CD4-positive, alpha-beta T cell treated with Interleukin-12 subunit alpha and Interleukin-12 subunit beta, for 1 hour (primary cell): ENCODE measurements around the gene USP37.
A peak's percentile ranks its signal among the peaks of the same experiment; 100 is the strongest.
"Not testable (repeated sequence)": the region's sequence is repeated elsewhere in the genome, so short reads cannot be mapped to it uniquely, and the experiment has no call there.

Source experiments
- DNase-seq: peaks from one replicate; pipeline ENCODE4 v3.0.0-alpha.2; 2020

Gene USP37

DNA sequence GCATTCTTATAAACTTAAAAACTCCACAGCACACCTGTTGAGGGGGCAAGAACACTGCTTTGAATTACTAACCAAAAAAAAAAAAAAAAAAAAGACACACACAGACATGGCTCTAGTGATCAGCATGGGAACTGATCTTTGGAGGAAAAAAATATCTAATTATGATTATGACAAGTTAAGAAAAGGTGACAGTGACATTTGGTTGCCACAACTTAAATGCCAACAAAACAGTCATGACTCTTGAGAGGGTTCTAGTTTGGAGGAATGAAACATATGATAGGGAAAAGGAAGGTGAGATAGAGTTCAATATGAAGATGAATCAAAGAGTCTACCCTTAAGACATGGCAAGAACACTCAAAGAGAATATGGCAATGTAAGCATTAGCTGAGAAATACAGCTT, 20.6 kb downstream of the USP37 start:
- DNase-seq: no peak

- no peak for DNase-seq
Observed at GRCh38 chr2:218546012-218546411, 22.1 kb downstream of the USP37 start.

DNA sequence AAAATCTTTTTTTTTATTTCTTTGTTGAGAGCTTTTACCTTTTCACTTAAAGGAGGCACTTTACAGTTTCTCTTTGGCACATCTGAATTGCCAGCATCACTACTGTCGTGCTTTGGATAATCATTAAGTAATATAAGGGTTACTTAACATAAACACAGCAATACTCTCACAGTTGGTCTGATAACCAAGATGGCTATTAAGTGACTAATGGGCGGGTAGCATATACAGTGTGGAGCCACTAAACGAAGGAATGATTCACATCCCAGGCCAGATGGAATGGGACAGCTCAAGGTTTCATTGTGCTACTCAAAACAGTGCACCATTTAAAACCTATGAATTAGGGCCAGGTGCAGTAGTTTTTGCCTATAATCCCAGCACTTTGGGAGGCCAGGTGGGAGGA, 28.1 kb downstream of the USP37 start:
- DNase-seq: no peak

GRCh38 chr2:218536804-218537494, 31.2 kb downstream of the USP37 start:
- no peak for DNase-seq

- DNase-seq: no peak
Observed at GRCh38 chr2:218529990-218530389, 38.2 kb downstream of the USP37 start.

DNA sequence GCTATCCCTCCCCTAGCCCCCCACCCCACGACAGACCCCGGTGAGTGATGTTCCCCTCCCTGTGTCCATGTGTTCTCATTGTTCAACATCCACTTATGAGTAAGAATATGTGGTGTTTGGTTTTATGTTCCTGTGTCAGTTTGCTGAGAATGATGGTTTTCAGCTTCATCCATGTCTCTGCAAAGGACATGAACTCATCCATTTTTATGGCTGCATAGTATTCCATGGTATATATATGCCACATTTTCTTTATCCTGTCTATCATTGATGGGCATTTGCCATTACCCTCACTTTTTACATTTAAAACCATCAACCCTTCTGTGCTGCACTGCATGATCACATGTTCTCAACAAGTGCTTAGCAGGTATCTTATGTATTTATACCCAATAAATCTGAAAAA, 39.7 kb downstream of the USP37 start:
- not testable (repeated sequence) for DNase-seq

DNA sequence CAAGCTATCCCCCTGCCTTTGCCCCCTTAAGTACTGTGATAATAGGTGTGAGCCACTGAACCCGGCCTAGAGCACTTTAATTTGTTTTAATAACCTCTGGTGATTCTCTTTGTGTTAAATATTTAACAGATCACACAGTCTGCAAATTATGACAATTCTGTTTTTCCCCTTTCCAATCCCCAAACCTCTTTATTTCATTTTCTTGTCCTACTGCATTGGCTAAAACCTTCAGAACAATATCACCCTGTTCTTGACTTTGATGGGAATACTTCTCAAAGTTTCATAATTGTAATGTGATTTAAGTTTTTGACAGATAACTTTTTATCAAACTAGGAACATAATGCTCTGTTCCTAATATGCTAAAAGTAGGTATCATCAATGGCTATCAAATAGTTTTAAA, 44.5 kb downstream of the USP37 start:
- DNase-seq: no peak

- no peak for DNase-seq
Observed at GRCh38 chr2:218518876-218519275, 49.3 kb downstream of the USP37 start.

DNA sequence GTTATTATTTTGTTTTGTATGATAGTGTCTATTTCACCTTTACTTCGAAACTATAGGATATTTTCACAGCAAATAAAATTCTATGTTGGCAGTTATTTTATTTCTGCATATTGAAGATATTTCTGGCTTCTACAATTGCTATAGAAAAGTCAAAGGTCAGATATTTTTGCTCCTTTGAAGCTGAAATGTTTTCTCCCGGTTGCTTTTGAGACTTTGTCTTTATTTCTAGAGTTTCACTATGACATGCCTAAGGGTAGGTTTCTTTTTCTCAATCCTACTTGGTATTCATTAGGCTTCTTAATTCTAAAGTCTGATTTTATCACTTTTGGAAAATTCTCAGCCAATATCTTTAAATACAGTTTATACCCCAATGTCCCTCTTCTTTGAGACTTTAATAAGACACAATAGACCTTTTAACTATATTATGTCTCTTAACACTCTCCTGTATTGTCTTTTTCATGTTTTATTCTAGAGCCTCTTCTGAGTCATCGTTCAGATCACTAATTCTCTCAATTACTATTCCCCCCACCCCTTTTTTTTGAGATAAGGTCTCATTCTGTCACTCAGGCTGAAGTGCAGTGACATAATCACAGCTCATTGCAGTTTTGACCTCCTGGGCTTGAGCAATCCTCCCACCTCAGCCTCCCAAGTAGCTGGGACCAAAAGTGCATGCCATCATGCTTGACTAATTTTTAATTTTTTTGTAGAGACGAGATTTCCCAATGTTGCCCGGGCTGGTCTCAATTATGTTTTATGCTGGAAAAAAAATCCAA, 50.5 kb downstream of the USP37 start:
- DNase-seq: no peak

DNA sequence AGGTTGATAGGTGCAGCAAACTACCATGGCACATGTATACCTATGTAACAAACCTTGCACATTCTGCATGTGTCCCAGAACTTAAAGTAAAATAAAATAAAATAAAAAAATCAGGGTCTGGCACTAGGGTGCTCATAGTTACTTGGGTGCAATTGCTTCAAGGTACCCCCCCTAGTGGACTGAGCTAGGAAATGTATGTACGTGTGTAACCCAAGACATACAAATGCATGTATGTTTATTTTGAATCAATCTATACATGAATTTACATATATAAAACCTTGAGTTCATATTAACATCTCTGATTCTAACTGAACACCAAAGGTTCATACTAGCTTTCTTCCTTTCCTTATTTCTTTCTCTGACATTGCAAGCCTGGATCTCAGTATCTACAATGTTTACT, 51.5 kb downstream of the USP37 start:
- DNase-seq: peak; percentile 53

- DNase-seq: no peak
Observed at GRCh38 chr2:218513676-218514075, 54.5 kb downstream of the USP37 start.

DNA sequence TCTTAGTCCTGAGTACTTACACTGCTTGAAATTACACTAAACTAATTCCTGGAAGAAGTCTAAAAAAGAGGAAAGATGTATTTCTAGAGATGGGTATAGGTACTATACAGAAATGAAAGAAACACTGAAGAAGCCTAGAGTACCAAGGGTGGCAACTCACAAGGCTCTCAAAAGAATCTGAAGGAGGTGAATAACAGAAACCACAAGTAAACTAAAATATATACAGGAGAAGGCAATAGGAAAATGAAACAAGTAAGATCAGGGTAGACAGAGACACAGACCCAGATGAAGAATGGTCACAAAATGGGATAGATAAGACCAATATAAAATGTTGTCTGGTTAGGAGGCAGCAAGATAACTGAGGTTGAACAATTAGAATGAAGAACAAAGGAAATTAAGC, 59.9 kb downstream of the USP37 start:
- DNase-seq: no peak

GRCh38 chr2:218505754-218506371, 62.3 kb downstream of the USP37 start:
- DNase-seq: no peak

DNA sequence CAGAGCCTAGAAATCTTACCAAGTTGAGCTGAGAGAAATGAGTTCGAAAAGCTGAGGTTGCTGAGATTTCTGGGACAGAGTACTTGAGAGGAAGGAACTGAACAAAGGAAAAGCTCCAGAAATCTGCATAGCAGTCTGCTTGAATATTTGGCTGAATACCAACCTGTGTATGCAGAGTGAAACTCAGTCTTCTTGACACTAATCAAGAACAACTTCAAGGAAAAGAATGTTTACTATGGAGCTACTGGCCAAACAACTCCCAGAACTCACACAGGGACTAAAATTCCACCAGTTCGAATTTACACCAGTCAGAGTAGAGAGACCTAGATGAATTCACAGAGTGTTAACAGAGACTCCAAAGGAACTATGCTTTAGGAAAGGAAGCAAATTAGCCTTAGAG, 66.5 kb downstream of the USP37 start:
- no peak for DNase-seq

- DNase-seq: no peak
Observed at GRCh38 chr2:218500501-218501060, 67.6 kb downstream of the USP37 start.

DNA sequence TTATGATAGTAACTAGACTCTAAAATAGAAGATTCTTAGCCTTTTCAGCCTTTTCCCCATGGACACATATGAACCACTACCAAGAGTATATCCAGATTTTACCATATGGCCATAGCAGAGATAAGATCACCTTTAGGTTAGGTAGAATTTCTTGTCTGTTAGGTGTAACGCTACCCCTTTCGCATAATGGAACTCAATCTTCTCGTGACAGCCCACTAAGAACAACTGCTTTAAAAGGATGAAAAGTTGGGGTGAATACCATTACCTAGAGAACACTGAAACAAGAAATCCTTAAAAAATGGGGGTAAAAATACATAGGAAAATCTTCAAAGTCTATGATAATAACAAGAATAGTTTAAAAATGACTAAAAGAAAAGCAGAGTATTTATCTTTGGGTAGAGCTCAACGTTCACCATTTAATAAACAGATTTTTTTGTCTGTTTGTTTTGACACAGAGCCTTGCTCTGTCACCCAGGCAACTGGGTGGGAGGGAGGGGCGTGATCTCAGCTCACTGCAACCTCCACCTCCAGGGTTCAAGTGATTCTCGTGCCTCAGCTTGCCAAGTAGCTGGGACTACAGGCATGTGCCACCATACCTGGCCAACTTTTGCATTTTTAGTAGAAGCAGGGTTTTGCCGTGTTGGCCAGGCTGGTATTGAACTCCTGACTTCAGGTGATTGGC, 82.0 kb downstream of the USP37 start:
- no peak for DNase-seq

DNA sequence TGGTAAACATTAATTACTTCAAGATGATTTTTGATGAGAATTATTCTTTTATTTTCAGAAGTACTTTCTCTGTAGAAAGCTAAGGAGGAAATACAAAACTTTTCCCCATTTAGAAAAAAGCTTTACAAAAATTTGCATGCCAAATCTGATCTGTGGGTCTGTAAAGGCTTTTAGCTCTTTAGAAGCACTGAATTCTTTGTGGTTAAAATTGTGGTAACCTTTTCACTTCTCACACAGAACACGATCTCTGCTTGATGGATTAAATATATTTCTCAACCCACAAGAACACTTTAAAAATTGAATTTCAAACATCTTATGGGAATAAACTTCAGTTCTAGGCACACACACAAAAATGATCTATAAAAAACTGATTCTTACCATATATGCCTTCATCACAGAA, 85.5 kb downstream of the USP37 start:
- no peak for DNase-seq

DNA sequence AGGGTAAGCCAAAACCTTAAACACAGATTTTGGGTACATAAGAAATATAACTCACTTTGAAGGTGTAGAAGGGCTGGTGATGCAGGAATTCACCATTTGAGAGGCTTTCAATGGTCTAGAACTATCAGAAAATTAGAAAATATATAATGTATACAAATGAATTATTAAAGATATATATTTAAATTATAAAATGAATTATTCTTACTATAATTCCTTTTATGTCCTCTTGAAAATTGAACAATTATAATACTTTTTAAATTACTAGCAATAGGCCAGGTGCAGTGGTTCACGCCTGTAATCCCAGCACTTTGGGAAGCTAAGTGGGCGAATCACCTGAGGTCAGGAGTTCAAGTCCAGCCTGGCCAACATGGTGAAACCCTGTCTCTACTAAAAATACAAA, 88.6 kb downstream of the USP37 start:
- no peak for DNase-seq

DNA sequence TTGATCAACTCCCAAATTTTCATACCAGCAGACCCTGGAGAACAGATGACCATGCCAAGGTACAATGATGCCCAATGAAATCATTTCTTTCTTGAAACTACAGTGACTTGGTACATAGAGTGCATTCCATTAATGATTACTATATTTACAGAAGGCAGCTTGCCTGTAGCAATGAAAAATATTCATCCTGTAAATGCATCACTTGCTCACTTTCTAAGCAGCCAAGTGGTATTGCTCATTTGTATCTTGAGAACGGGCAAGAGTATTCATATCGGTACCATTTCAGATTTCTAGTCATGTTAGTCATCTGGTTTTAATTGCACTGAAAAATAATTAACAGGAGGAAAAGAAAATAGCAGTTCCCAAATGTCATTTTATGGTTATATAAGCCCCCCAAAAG, 89.6 kb downstream of the USP37 start:
- no peak for DNase-seq

- DNase-seq: no peak
Observed at GRCh38 chr2:218477247-218477646, 90.9 kb downstream of the USP37 start.

GRCh38 chr2:218476676-218477075, 91.5 kb downstream of the USP37 start:
- DNase-seq: no peak

DNA sequence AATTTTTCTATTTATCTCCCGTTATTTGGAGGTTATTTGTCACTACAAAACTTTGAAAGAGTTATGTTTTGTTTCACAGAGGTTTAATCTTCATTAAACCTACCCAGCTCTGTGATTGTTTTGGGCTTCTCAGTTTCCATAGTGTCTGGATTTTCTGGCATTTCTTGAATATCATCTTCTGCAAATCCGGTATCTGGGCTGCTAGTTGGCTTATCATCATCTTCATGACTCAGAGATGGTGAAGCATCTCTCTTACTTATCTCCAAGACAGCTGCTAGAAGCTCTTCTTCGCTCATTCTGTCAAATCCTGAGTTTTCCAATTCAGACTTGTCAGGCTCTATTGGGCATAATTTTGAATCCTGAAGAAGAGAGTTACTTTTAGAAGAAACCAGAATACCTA, 93.6 kb downstream of the USP37 start:
- DNase-seq: no peak

- no peak for DNase-seq
Observed at GRCh38 chr2:218472988-218473387, 95.2 kb downstream of the USP37 start.
